Activated T-helper 2 cell treated with anti-CD3 and anti-CD28 coated beads, Interferon-gamma antibody, Interleukin-2, Interleukin-4, amounts not matched to agents 10 μg/mL and 5 μg/mL and 100 μg/mL, durations not matched to agents 14 hours and 24 hours and 36 hours (primary cell): ENCODE data around the gene NAT14. TPM values are rescaled to one million over a fixed set of nuclear protein-coding genes. Genes with fewer than 3 reads are reported as not detected.
A peak's percentile ranks its signal among the peaks of the same experiment; 100 is the strongest.

Experiments used
- DNase-seq: peaks from one replicate; pipeline ENCODE4 v3.0.0; 2021; ENCODE audit warnings: low spot score
- H3K27ac Mint-ChIP-seq: one replicate; pipeline ENCODE4 v1.8.0; 2021; ENCODE audit warnings: mixed read lengths
- H3K27me3 Mint-ChIP-seq: one replicate; pipeline ENCODE4 v1.8.0; 2021; ENCODE audit warnings: low read depth, mixed read lengths
- H3K36me3 Mint-ChIP-seq: one replicate; pipeline ENCODE4 v1.8.0; 2021; ENCODE audit warnings: low read depth, mixed read lengths
- H3K4me1 Mint-ChIP-seq: one replicate; pipeline ENCODE4 v1.8.0; 2021; ENCODE audit warnings: low read depth, mixed read lengths
- H3K4me3 Mint-ChIP-seq: one replicate; pipeline ENCODE4 v1.8.0; 2021; ENCODE audit warnings: low read depth, mild to moderate bottlenecking, moderate library complexity, mixed read lengths
- H3K9me3 Mint-ChIP-seq: one replicate; pipeline ENCODE4 v1.8.0; 2021; ENCODE audit warnings: mixed read lengths
- intact Hi-C: fragments of 100-400 bp; cut with micrococcal nuclease; formaldehyde crosslinking; loops from one replicate; pipeline ENCODE4 v1.15.1; 2023
- total RNA-seq: library from RNA; stranded (reverse); gene quantifications from 2 replicates; pipeline ENCODE4 v1.2.3, GENCODE V29; 2022

NAT14 gene
- total RNA-seq: 20.0 and 20.2 TPM in 2 replicates

- Mint-ChIP-seq H3K4me1 (peaks cover 14% of the 10 kb centered on the region), H3K36me3 (no peaks in the 10 kb centered on the region), H3K27me3 (no peaks in the 10 kb centered on the region), H3K27ac (peak within 1 kb of the TSS; percentile 68), H3K4me3 (peak within 1 kb of the TSS; percentile 80), H3K9me3 (no peaks in the 10 kb centered on the region)
- intact Hi-C loops: no loop called here
- DNase-seq: peak; percentile 62
These were observed at the start of gene NAT14 for GRCh38 chr19:55484593-55485438. Gene NAT14, plus strand, starts transcription at chr19:55485188. Its CDS starts 521 bp downstream, at chr19:55485709.

- Mint-ChIP-seq H3K36me3 (no peaks in the 10 kb centered on the region), H3K4me1 (peaks cover 10% of the 10 kb centered on the region), H3K27me3 (peaks cover 35% of the 10 kb centered on the region), H3K27ac (no peak overlapping the region), H3K9me3 (no peaks in the 10 kb centered on the region), H3K4me3 (no peak overlapping the region)
- intact Hi-C loops: no loop called here
- DNase-seq: no peak
These were observed 48.1 kb upstream of the NAT14 start for GRCh38 chr19:55436847-55437246.

- Mint-ChIP-seq H3K27ac (no peak overlapping the region), H3K27me3 (peaks cover 39% of the 10 kb centered on the region), H3K9me3 (no peaks in the 10 kb centered on the region), H3K36me3 (no peaks in the 10 kb centered on the region), H3K4me3 (no peak overlapping the region), H3K4me1 (peaks cover 10% of the 10 kb centered on the region)
- DNase-seq: no peak
- intact Hi-C loops: no loop called here
These were observed 47.6 kb upstream of the NAT14 start for GRCh38 chr19:55437410-55437809.

- H3K27ac Mint-ChIP-seq: no peak overlapping the region
- no peak overlapping the region for H3K4me3 Mint-ChIP-seq
- H3K4me1 Mint-ChIP-seq: peaks cover 10% of the 10 kb centered on the region
- no peak for DNase-seq
- intact Hi-C loops: no loop called here
- no peaks in the 10 kb centered on the region for H3K9me3 Mint-ChIP-seq
- peaks cover 48% of the 10 kb centered on the region for H3K27me3 Mint-ChIP-seq
- no peaks in the 10 kb centered on the region for H3K36me3 Mint-ChIP-seq
These were observed 45.9 kb upstream of the NAT14 start for GRCh38 chr19:55439052-55439451.

GRCh38 chr19:55440411-55441105 lies 44.4 kb upstream of the NAT14 start:
- Mint-ChIP-seq H3K4me3 (no peak overlapping the region), H3K27me3 (peaks cover 57% of the 10 kb centered on the region), H3K4me1 (peaks cover 10% of the 10 kb centered on the region), H3K36me3 (no peaks in the 10 kb centered on the region), H3K9me3 (no peaks in the 10 kb centered on the region), H3K27ac (no peak overlapping the region)
- no peak for DNase-seq
- intact Hi-C loops: no loop called here

- H3K27ac Mint-ChIP-seq: no peak overlapping the region
- intact Hi-C loops: no loop called here
These were observed 43.7 kb upstream of the NAT14 start for GRCh38 chr19:55441319-55441691.

GRCh38 chr19:55441692-55442321 lies 43.2 kb upstream of the NAT14 start:
- Mint-ChIP-seq H3K4me1 (peaks cover 10% of the 10 kb centered on the region), H3K9me3 (no peaks in the 10 kb centered on the region), H3K36me3 (no peaks in the 10 kb centered on the region), H3K27ac (no peak overlapping the region), H3K4me3 (no peak overlapping the region), H3K27me3 (peaks cover 57% of the 10 kb centered on the region)
- intact Hi-C loops: no loop called here
- no peak for DNase-seq

More at GRCh38 chr19:55441319-55441691, 43.7 kb upstream of the NAT14 start:
- DNase-seq: no peak
- H3K27me3 Mint-ChIP-seq: peaks cover 60% of the 10 kb centered on the region
- H3K4me1 Mint-ChIP-seq: peaks cover 10% of the 10 kb centered on the region
- no peak overlapping the region for H3K4me3 Mint-ChIP-seq
- H3K36me3 Mint-ChIP-seq: no peaks in the 10 kb centered on the region
- no peaks in the 10 kb centered on the region for H3K9me3 Mint-ChIP-seq

- Mint-ChIP-seq H3K36me3 (no peaks in the 10 kb centered on the region), H3K27ac (no peak overlapping the region), H3K4me1 (peaks cover 10% of the 10 kb centered on the region), H3K4me3 (no peak overlapping the region), H3K27me3 (peaks cover 53% of the 10 kb centered on the region), H3K9me3 (no peaks in the 10 kb centered on the region)
- intact Hi-C loops: no loop called here
- no peak for DNase-seq
These were observed 42.5 kb upstream of the NAT14 start for GRCh38 chr19:55442372-55442961.

- intact Hi-C loops: no loop called here
- H3K27ac Mint-ChIP-seq: no peak within 1 kb of the TSS
- H3K9me3 Mint-ChIP-seq: no peaks in the 10 kb centered on the region
- H3K4me1 Mint-ChIP-seq: peaks cover 10% of the 10 kb centered on the region
- no peak within 1 kb of the TSS for H3K4me3 Mint-ChIP-seq
- H3K36me3 Mint-ChIP-seq: no peaks in the 10 kb centered on the region
- peaks cover 53% of the 10 kb centered on the region for H3K27me3 Mint-ChIP-seq
- no peak for DNase-seq
These were observed 41.8 kb upstream of the NAT14 start, which contains the start of gene SHISA7 for GRCh38 chr19:55443045-55443823. Gene SHISA7, minus strand, starts transcription at chr19:55443300. Its CDS starts 437 bp downstream, at chr19:55442863.

- no peaks in the 10 kb centered on the region for H3K36me3 Mint-ChIP-seq
- H3K27me3 Mint-ChIP-seq: peaks cover 51% of the 10 kb centered on the region
- no peak overlapping the region for H3K27ac Mint-ChIP-seq
- DNase-seq: no peak
- H3K9me3 Mint-ChIP-seq: no peaks in the 10 kb centered on the region
- H3K4me3 Mint-ChIP-seq: no peak overlapping the region
- intact Hi-C loops: no loop called here
- peaks cover 10% of the 10 kb centered on the region for H3K4me1 Mint-ChIP-seq
These were observed 41.0 kb upstream of the NAT14 start for GRCh38 chr19:55443824-55444480.

- H3K36me3 Mint-ChIP-seq: no peaks in the 10 kb centered on the region
- H3K27me3 Mint-ChIP-seq: peaks cover 44% of the 10 kb centered on the region
- DNase-seq: no peak
- no peak overlapping the region for H3K27ac Mint-ChIP-seq
- intact Hi-C loops: no loop called here
- H3K4me3 Mint-ChIP-seq: no peak overlapping the region
- peaks cover 10% of the 10 kb centered on the region for H3K4me1 Mint-ChIP-seq
- no peaks in the 10 kb centered on the region for H3K9me3 Mint-ChIP-seq
These were observed 40.3 kb upstream of the NAT14 start for GRCh38 chr19:55444646-55445045.

- no peaks in the 10 kb centered on the region for H3K36me3 Mint-ChIP-seq
- H3K4me3 Mint-ChIP-seq: no peak overlapping the region
- intact Hi-C loops: no loop called here
- H3K9me3 Mint-ChIP-seq: no peaks in the 10 kb centered on the region
- H3K27me3 Mint-ChIP-seq: peaks cover 44% of the 10 kb centered on the region
- H3K27ac Mint-ChIP-seq: no peak overlapping the region
- DNase-seq: no peak
- peaks cover 6% of the 10 kb centered on the region for H3K4me1 Mint-ChIP-seq
These were observed 38.9 kb upstream of the NAT14 start for GRCh38 chr19:55446060-55446459.
